Fibroblast of the conjunctiva (primary cell): ENCODE data around the gene CTIF.

Experiments
- DNase-seq: peaks from one replicate; pipeline ENCODE4 v3.0.0-alpha.2; 2010; ENCODE audit warnings: low read depth

CTIF gene

GRCh38 chr18:48836806-48837615, 298.2 kb downstream of the CTIF start:
- no peak for DNase-seq

- DNase-seq, result no peak
Measured at GRCh38 chr18:48837676-48838075, 298.8 kb downstream of the CTIF start.

GRCh38 chr18:48838166-48838775, 299.4 kb downstream of the CTIF start:
- DNase-seq, result no peak

GRCh38 chr18:48838921-48839818, 300.3 kb downstream of the CTIF start:
- DNase-seq, result peak; percentile 31

GRCh38 chr18:48839819-48840490, 301.1 kb downstream of the CTIF start:
- DNase-seq, result no peak

DNA sequence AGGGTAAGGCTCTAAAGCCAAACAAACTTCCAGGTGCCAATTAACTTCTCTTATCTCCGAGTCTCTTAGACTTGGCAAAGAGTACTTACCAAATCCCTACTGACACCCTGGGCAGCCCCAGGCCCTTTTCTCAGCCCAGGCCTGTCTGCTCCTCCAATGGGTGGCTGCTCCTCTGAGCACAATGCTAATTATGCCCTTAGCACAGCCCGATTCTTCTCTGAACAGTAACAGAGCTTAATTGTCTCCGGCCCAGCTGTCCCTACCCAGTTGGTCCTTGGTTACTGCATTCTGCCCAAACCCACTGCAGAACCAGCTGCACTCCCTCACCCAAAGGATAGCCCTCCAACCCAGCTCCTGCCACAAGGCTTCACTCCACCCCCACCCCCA, 301.7 kb downstream of the CTIF start:
- no peak for DNase-seq

DNA sequence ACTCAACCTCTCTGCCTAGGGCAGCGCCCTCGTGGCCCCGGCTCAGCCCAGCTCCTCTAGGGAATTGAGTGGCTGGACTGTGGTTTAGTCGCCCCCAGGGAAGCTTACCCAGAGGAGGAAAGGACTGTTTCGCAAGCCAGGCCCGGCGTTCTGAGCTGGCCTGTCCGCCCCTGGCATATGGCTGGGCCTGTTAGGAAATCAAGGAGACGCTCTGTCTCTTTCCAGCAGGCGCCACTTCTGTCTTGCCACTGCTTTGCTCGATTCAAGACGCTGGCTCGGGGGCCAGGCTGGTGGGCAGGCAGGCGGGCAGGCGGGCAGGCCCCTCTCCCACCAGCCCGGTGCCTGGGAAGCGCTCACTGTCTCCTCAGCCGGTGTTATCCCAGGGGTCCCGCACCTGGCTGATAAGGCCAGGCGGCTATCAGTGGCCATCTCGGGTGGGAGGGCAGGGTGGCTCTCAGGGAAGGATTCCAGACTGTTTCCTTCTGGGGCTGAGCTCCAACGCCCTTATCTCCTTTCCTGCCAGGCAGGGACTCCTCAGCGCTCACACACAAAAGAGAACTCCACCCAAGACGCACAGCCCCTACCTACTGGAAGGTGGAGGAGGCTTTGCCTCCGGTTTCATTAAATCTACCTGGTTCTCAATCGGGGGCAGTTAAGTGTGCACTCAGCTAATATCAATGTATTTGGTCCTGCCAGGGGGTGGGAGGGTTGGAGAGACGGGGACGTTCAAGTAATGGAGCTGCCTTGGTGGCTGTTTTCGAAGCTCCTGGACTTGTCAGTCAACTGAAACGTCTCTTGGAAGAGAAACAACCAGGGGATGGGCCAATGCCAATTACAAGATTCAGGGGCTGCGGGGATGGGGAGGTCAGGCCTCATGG, 302.8 kb downstream of the CTIF start:
- DNase-seq, result no peak

GRCh38 chr18:48842259-48843061, 303.6 kb downstream of the CTIF start:
- DNase-seq, result no peak

- no peak for DNase-seq
Measured at GRCh38 chr18:48843162-48843561, 304.3 kb downstream of the CTIF start.

DNA sequence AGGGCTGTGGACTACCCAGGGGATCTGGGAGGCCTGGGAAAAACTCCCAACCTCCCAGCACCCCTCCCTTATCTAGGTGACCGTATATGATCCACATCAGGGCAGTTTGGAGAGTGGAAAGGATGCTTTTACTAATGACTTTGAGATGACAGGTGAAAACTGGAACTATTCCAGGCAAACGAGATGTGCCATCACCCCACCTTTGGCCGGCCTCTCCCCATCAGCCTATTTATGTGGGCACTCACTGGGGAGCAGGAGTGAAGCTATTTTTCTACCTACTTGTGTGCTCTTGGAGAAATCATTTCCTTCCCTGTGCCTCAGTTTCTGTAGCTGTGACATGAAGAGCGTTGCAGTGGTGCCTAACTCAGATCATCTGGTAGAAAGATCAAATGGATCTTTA, 304.8 kb downstream of the CTIF start:
- DNase-seq, result no peak

- DNase-seq, result no peak
Measured at GRCh38 chr18:48844271-48844670, 305.4 kb downstream of the CTIF start.

DNA sequence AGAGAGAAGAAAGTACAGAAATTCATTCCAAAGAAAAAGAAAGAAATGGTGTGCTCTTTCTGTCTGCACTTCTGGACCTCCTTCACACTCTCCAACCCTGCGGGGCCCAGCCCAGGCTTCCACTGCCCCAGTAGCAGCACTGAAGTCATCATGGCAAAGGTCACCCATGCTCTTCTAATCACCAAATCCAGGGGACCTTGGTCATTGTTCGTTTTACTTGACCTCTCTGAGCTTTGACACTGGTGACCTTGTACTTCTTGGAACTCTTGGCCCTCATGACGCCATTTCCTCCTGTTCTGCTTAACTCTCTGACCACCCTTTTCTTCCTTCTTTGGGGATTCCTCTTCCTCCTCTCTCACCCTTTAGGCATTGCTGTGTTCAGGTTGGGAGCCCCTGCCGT, 306.3 kb downstream of the CTIF start:
- no peak for DNase-seq

- no peak for DNase-seq
Measured at GRCh38 chr18:48846423-48846932, 307.6 kb downstream of the CTIF start.

DNA sequence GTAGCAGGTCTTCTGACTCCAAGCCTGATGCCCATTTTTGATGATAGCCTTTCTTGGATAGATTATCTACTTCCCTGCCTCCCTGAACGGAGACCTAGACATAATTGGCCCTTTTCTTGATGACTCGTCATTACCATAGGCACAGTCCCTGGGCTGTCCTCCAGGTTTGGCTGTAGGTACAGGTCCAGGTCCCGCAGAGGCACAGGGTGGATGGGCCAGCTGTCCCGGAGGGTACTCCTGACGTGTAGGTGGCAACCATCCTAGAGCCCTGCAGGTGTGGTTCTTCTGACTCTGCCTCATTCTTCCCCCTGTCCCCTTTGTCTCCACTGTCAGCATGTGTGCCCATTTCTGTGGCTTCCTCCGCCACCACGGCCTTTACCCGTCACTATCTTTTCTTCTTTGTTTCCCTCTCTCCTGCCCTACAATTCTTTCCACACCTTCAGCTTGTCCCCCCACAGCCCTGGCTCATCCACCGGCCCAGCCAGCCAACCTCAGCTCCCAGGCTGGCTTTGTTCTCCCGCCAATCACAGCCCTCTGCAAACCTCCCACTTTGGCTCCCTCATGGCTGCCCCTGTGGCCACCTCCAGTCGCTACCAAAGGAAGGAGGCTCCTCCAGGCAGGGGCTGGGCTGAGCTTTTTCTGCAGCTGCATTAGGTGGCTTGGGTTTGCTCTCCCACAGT, 309.1 kb downstream of the CTIF start:
- no peak for DNase-seq

DNA sequence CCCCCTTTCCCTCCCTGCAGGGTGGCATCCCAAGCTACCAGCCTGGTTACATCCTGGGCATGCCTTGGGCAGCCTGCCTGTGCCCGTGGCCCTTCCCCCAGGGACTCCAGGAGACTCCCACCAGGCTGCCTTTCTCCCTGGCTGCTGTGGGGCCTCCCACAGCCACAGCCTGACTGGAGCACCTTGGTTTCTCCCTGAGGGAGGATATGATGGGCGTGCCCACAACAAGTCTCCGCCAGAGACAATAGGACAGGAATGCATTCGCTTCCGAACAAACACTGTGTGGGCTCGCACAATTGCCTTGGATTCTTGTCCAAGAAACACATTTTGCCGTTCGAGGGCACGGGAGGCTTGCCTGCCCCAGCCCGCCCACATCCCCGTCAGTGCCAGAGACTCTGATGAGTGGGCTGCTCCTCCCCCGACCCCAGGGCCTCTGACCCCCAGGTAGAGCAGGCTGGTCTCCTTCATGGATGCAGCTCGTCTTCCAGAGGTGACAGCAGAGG, 309.9 kb downstream of the CTIF start:
- DNase-seq, result no peak

DNA sequence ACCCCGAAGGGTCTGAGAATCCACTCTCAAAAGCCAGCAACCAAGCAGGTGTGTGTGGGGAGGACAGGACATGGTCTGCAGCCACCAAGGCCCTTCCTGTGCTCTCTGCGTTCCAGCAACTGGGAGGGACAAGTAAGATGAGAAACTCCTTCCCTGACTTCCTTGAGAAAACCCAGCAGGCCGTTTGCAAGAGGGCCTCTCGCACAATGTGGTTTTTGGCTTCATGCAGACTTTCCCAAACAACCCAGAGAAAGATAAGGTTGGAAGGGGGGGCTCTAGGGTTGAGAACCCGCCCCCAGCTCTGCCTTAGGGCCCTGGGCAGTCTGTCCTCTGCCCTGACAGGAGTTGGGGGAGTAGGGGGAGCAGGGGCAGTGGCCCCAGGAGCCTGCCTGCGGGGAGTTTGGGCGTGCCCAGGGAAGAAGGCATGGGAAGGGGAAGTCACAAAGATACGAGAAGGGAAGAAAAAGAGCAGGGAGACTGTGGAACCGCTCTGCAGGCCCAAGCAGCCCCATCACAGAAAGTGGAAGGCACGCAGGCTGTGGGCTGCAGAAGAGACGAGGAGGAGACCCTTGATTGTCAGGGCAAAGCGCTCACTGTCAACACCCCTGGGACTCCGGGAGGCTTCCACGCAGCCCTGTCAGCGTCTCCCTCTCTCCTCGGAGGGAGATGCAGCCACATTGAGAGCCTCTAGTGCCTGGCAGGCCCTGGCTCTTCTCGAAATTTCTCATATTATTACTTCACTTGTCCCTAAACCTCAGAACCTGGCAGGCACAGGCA, 312.2 kb downstream of the CTIF start:
- no peak for DNase-seq

DNA sequence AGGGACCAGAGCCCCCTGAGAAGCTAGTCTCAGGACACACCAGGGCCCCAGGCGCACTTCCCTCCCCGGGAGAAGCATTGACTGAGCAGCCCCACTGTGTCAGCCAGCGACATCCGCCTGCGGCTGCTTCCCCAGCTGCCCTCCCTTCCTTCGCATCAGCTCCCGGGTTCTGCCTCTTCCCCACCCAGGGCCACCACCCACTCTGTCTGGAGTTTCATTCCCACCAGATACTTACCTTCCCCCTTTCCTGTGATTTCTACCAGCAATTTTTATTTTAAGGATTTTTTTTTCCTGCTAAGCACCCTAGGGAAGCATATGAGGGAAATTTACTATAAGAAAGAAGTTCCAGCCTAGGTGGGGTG, 312.7 kb downstream of the CTIF start:
- no peak for DNase-seq

DNA sequence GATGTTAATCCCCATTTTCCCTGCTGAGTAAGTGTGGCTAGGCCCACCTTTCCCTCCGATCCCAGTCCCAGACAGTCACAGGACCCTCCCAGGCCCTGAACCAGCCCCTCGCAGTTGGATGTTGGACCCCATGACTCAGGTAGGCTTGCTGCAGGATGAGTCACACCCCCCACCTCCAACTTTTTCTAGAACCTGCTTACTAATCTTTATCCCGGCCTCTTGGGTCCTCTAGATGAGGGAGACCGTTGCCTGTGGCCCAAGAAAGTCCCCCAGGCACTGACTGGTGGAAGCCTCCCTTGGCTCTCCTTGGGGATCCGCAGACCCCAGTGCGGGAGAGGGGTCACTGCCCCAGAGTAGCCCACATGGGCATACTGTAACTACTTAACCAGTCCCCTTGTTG, 313.5 kb downstream of the CTIF start:
- no peak for DNase-seq

DNA sequence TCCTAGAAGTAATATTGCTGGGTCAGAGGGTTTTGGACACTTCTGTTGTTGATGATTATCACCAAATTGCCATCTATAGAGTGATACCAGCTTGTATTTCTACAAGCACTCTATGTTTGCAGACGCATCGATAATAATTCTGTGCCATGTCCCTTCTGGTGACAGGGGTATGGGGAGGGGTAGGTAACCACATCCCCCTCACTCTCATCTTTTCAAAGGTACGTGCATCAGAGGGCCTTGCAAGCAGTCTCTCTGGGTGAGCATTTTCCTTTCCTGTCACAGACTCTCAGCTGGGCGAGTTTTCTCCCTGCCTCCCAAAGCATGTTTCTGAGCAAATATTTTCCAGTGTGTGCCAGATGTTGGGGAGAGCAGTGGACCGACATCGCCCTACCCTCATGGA, 314.0 kb downstream of the CTIF start:
- DNase-seq, result no peak
